ENCODE measurements around the gene SORBS2.

Gene SORBS2

GRCh38 chr4:185767528-185767927 lies 44.5 kb downstream of the SORBS2 start:
- no peak overlapping the region for H2AFZ ChIP-seq (ENCODE audit: low read length)
- H3K79me2 ChIP-seq (ENCODE audit: insufficient read depth, low read length): no peaks in the 10 kb centered on the region
- no peak overlapping the region for H3K4me3 ChIP-seq (ENCODE audit: low read length, poor library complexity, severe bottlenecking)
- no peaks in the 10 kb centered on the region for H3K36me3 ChIP-seq (ENCODE audit: insufficient read depth, low read length)
- no peak for TF ChIP-seq EZH2phosphoT487 (IDR thresholded peaks at IDR 0.05; ENCODE audit: borderline replicate concordance)
- TF ChIP-seq CTCF (conservative IDR thresholded peaks at IDR 0.05; ENCODE audit: low read length): no peak
- no peaks in the 10 kb centered on the region for H3F3A ChIP-seq (ENCODE audit: low read depth)
- no peaks in the 10 kb centered on the region for H3K27me3 ChIP-seq (ENCODE audit: insufficient read depth, low read length, poor library complexity, severe bottlenecking)
- no peak overlapping the region for H3K4me2 ChIP-seq (ENCODE audit: low read depth, low read length, poor library complexity, severe bottlenecking)
- H3K9me2 ChIP-seq (replicated peaks; ENCODE audit: low read depth, low read length): no peaks in the 10 kb centered on the region
- no peaks in the 10 kb centered on the region for H3K9me3 ChIP-seq (ENCODE audit: insufficient read depth, low read depth, low read length)
- H4K20me1 ChIP-seq (ENCODE audit: insufficient read depth, low read length, poor library complexity, severe bottlenecking): no peaks in the 10 kb centered on the region
- no peaks in the 10 kb centered on the region for H3K4me1 ChIP-seq (ENCODE audit: insufficient read depth, low read length, poor library complexity, severe bottlenecking)
- H3K9ac ChIP-seq (ENCODE audit: low read depth, low read length, poor library complexity, severe bottlenecking): no peak overlapping the region

GRCh38 chr4:185764876-185765275 lies 47.1 kb downstream of the SORBS2 start:
- Histone ChIP-seq H2AFZ (ENCODE audit: low read length) (no peak overlapping the region), H3K79me2 (ENCODE audit: insufficient read depth, low read length) (no peaks in the 10 kb centered on the region), H3K4me1 (ENCODE audit: insufficient read depth, low read length, poor library complexity, severe bottlenecking) (no peaks in the 10 kb centered on the region), H3F3A (ENCODE audit: low read depth) (no peaks in the 10 kb centered on the region), H3K9ac (ENCODE audit: low read depth, low read length, poor library complexity, severe bottlenecking) (no peak overlapping the region), H3K36me3 (ENCODE audit: insufficient read depth, low read length) (no peaks in the 10 kb centered on the region), H4K20me1 (ENCODE audit: insufficient read depth, low read length, poor library complexity, severe bottlenecking) (no peaks in the 10 kb centered on the region), H3K9me3 (ENCODE audit: insufficient read depth, low read depth, low read length) (no peaks in the 10 kb centered on the region), H3K4me2 (ENCODE audit: low read depth, low read length, poor library complexity, severe bottlenecking) (no peak overlapping the region), H3K9me2 (replicated peaks; ENCODE audit: low read depth, low read length) (no peaks in the 10 kb centered on the region), H3K4me3 (ENCODE audit: low read length, poor library complexity, severe bottlenecking) (no peak overlapping the region), H3K27me3 (ENCODE audit: insufficient read depth, low read length, poor library complexity, severe bottlenecking) (no peaks in the 10 kb centered on the region)
- TF ChIP-seq EZH2phosphoT487 (IDR thresholded peaks at IDR 0.05; ENCODE audit: borderline replicate concordance): no peak

GRCh38 chr4:185761352-185762235 lies 50.4 kb downstream of the SORBS2 start:
- no peaks in the 10 kb centered on the region for H3F3A ChIP-seq (ENCODE audit: low read depth)
- no peaks in the 10 kb centered on the region for H3K9me3 ChIP-seq (ENCODE audit: insufficient read depth, low read depth, low read length)
- no peaks in the 10 kb centered on the region for H3K79me2 ChIP-seq (ENCODE audit: insufficient read depth, low read length)
- H3K9me2 ChIP-seq (replicated peaks; ENCODE audit: low read depth, low read length): no peaks in the 10 kb centered on the region
- H4K20me1 ChIP-seq (ENCODE audit: insufficient read depth, low read length, poor library complexity, severe bottlenecking): no peaks in the 10 kb centered on the region
- no peaks in the 10 kb centered on the region for H3K27me3 ChIP-seq (ENCODE audit: insufficient read depth, low read length, poor library complexity, severe bottlenecking)
- H3K4me3 ChIP-seq (ENCODE audit: low read length, poor library complexity, severe bottlenecking): no peak overlapping the region
- no peak overlapping the region for H2AFZ ChIP-seq (ENCODE audit: low read length)
- no peak overlapping the region for H3K4me2 ChIP-seq (ENCODE audit: low read depth, low read length, poor library complexity, severe bottlenecking)
- H3K9ac ChIP-seq (ENCODE audit: low read depth, low read length, poor library complexity, severe bottlenecking): no peak overlapping the region
- H3K36me3 ChIP-seq (ENCODE audit: insufficient read depth, low read length): no peaks in the 10 kb centered on the region
- H3K4me1 ChIP-seq (ENCODE audit: insufficient read depth, low read length, poor library complexity, severe bottlenecking): no peaks in the 10 kb centered on the region
- TF ChIP-seq EZH2phosphoT487 (IDR thresholded peaks at IDR 0.05; ENCODE audit: borderline replicate concordance): no peak
- no peak for TF ChIP-seq CTCF (conservative IDR thresholded peaks at IDR 0.05; ENCODE audit: low read length)

All from Loucy (cell line).